Lung (tissue), 12 donors: ENCODE results near the gene MRPL19. TPM values are rescaled to one million over a fixed set of nuclear protein-coding genes. Genes with fewer than 3 reads are reported as not detected.

Experiments
- ATAC-seq: fragments of 200-7000 bp; cut with Tn5 transposase; one replicate; pipeline ENCODE4 v1.9.1; 2020; ENCODE audit warnings: moderate number of reproducible peaks; ENCODE audit not compliant: insufficient read depth, low FRiP score
- DNase-seq, 3 donors: peaks; one replicate each; pipeline ENCODE4 v3.0.0-alpha.2; 2013 to 2017
- H3K27ac ChIP-seq, 2 donors: one replicate each; pipeline ENCODE4 v1.5.1; 2013; ENCODE audit warnings: mild to moderate bottlenecking in 2 of 2, moderate library complexity in 2 of 2, control low read depth in 1 of 2, inconsistent platforms in 1 of 2, low read depth in 1 of 2, low read length in 1 of 2
- H3K27me3 ChIP-seq, 3 donors: one replicate each; pipeline ENCODE4 v1.5.1; 2013; ENCODE audit warnings: low read length in 2 of 3; ENCODE audit not compliant: control insufficient read depth in 3 of 3, insufficient read depth in 3 of 3
- H3K36me3 ChIP-seq, 4 donors: one replicate each; pipeline ENCODE4 v1.5.1; 2013; ENCODE audit warnings: low read length in 4 of 4, mild to moderate bottlenecking in 1 of 4, moderate library complexity in 1 of 4; ENCODE audit not compliant: control insufficient read depth in 4 of 4, insufficient read depth in 4 of 4
- H3K4me1 ChIP-seq, 5 donors: one replicate each; pipeline ENCODE4 v1.5.1; 2013; ENCODE audit warnings: low read length in 5 of 5, mild to moderate bottlenecking in 2 of 5, moderate library complexity in 1 of 5; ENCODE audit not compliant: control insufficient read depth in 5 of 5, insufficient read depth in 5 of 5
- H3K4me3 ChIP-seq: one replicate; pipeline ENCODE4 v1.5.1; 2013; ENCODE audit warnings: mild to moderate bottlenecking, control low read depth, moderate library complexity
- H3K9ac ChIP-seq, 2 donors: one replicate each; pipeline ENCODE4 v1.5.1; 2013; ENCODE audit warnings: low read length in 2 of 2, control low read depth in 1 of 2; ENCODE audit not compliant: insufficient read depth in 1 of 2
- H3K9me3 ChIP-seq, 4 donors: one replicate each; pipeline ENCODE4 v1.5.1; 2013; ENCODE audit warnings: low read length in 3 of 4, mild to moderate bottlenecking in 1 of 4, moderate library complexity in 1 of 4; ENCODE audit not compliant: control insufficient read depth in 4 of 4, insufficient read depth in 3 of 4
- CTCF ChIP-seq: IDR thresholded peaks from 2 replicates; pipeline ENCODE4 v1.5.1; 2012; ENCODE audit warnings: mild to moderate bottlenecking; ENCODE audit errors: control extremely low read depth, extremely low read depth
- WGBS, 2 donors: extraction: QIAGEN DNeasy Blood & Tissue Kit; methylation state at CpG; one replicate each; pipeline ENCODE4 v1.1.7; 2013; 5-methylcytosine and 5-hydroxymethylcytosine counted together
- polyA plus RNA-seq, 2 donors: library from polyadenylated mRNA; stranded (reverse); fragments of 200-250 nt; gene quantifications; one replicate each; pipeline ENCODE4 v1.2.1, GENCODE V29; 2013
- total RNA-seq, 2 donors: library from RNA; depleted of rRNA in 1 of 2; stranded (reverse); fragments of >200 nt in 1 of 2; gene quantifications; one replicate each; pipeline ENCODE4 v1.2.1, GENCODE V29; 2014 to 2021
- donor health status: control.
- donor health status: control.
- donor health status: Bipolar disorder and iron deficiency.
- donor health status: healthy.
- donor health status: DM: yes; HTN: yes; CAD: no.

The MRPL19 gene
- total and polyA plus RNA-seq, 4 donors, result 14.9 to 65.0 (median 33.3) TPM

DNA sequence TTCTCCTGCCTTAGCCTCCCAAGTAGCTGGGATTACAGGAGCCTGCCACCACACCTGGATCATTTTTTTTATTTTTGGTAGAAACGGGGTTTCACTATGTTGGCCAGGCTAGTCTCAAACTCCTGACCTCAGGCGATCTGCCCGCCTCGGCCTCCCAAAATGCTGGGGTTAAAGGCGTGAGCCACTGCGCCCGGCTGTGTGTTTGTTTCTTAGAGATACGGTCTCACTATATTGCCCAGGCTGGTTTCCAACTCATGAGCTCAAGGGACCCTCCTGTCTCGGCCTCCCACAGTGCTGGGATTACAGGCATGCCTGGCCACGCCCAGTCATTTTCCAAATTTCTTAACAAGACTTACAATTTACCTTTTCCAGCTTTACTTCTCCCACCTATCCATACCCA is 940 bp upstream of the MRPL19 start:
- no peak overlapping the region for H3K27ac ChIP-seq
- H3K4me3 ChIP-seq, result no peak overlapping the region
- no peaks in the 10 kb centered on the region for H3K27me3 ChIP-seq
- ATAC-seq (no peak), DNase-seq (no peak)
- WGBS, 2 donors, result 97% methylated on average over 10 of the region's 10 CpGs
- no peak for TF ChIP-seq CTCF
- no peaks in the 10 kb centered on the region for H3K9me3 ChIP-seq
- peaks cover 0 to 6% (median 3%) of the 10 kb centered on the region in 4 donors for H3K36me3 ChIP-seq
- H3K4me1 ChIP-seq, result peaks cover 0 to 18% (median 3%) of the 10 kb centered on the region in 5 donors
- H3K9ac ChIP-seq, result no peak overlapping the region

GRCh38 chr2:75646090-75646582 is 447 bp upstream of the MRPL19 start:
- peaks cover 0 to 13% (median 3%) of the 10 kb centered on the region in 5 donors for H3K4me1 ChIP-seq
- TF ChIP-seq CTCF, result no peak
- no peaks in the 10 kb centered on the region for H3K27me3 ChIP-seq
- no peak for ATAC-seq
- peaks cover 0 to 11% (median 5%) of the 10 kb centered on the region in 4 donors for H3K36me3 ChIP-seq
- DNase-seq, result no peak
- 85 to 90% methylated on average over 9 of the region's 9 CpGs for WGBS, 2 donors
- peak overlapping the region in 1 of 2 donors; percentile 88 for H3K27ac ChIP-seq
- peak overlapping the region; percentile 18 for H3K4me3 ChIP-seq
- H3K9ac ChIP-seq, result peak overlapping the region; percentile 79 to 88
- no peaks in the 10 kb centered on the region for H3K9me3 ChIP-seq

GRCh38 chr2:75647771-75648170 is 1.2 kb downstream of the MRPL19 start:
- no peak for DNase-seq
- Histone ChIP-seq H3K27ac (no peak overlapping the region), H3K9ac (peak overlapping the region; percentile 85 to 88), H3K36me3 (peaks cover 0 to 18% (median 13%) of the 10 kb centered on the region in 4 donors), H3K4me3 (no peak overlapping the region), H3K4me1 (peaks cover 0 to 10% (median 3%) of the 10 kb centered on the region in 5 donors), H3K9me3 (no peaks in the 10 kb centered on the region), H3K27me3 (no peaks in the 10 kb centered on the region)
- ATAC-seq, result no peak
- 73 to 83% methylated on average over 3 of the region's 3 CpGs for WGBS, 2 donors
- no peak for TF ChIP-seq CTCF

GRCh38 chr2:75654012-75654411 is 7.4 kb downstream of the MRPL19 start:
- no peak for TF ChIP-seq CTCF
- H3K27me3 ChIP-seq, result no peaks in the 10 kb centered on the region
- H3K9me3 ChIP-seq, result peaks cover 0 to 7% (median 0%) of the 10 kb centered on the region in 4 donors
- H3K9ac ChIP-seq, result no peak overlapping the region
- peaks cover 24 to 60% (median 40%) of the 10 kb centered on the region in 4 donors for H3K36me3 ChIP-seq
- H3K27ac ChIP-seq, result no peak overlapping the region
- no peak overlapping the region for H3K4me3 ChIP-seq
- H3K4me1 ChIP-seq, result peaks cover 0 to 1% (median 0%) of the 10 kb centered on the region in 5 donors
- ATAC-seq (no peak), DNase-seq (no peak)
- 99 to 100% methylated on average over 2 of the region's 2 CpGs for WGBS, 2 donors
